ENCODE data around the gene NPTXR.

The NPTXR gene

DNA sequence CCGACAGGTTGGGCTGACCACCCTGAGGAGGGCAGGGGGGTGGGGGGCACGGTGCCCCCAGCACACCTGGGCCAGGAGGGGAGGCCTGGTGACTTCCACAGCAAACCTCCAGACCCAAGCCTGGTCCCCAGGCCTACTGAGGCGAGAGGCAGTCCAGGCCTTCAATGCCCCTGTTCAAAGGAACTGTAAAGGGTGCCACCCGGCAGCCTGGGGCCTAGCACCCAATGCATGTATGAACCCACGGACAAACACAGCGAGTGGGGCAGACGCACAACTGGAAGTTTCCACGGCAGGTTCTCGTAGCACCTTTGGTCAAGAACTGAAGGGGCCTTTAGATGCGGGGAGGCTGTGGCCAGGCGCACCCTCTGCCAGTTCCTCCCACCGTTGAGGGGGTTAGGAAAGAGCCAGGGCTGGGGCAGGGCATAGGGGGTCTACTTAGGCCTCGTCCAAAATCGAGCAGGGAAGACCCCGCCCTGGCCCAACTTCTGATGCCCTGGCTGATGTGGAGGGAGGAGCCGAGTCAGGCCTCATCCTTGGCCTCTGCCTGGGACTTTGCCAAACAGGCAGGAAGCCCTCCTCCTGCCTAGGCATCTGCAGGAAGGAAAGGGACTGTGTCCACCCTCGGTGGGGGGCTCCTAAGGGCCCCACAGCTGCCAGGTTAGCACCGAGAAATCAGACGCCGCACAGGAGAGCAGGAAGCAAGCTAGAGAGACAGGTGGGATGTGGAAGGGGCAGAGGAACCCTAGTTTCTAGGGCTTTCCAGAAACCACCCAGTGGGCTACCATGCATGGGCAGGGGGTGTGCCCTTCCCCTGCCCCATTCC is 21.6 kb upstream of the NPTXR start:
- TF ChIP-seq, protein P1, sequence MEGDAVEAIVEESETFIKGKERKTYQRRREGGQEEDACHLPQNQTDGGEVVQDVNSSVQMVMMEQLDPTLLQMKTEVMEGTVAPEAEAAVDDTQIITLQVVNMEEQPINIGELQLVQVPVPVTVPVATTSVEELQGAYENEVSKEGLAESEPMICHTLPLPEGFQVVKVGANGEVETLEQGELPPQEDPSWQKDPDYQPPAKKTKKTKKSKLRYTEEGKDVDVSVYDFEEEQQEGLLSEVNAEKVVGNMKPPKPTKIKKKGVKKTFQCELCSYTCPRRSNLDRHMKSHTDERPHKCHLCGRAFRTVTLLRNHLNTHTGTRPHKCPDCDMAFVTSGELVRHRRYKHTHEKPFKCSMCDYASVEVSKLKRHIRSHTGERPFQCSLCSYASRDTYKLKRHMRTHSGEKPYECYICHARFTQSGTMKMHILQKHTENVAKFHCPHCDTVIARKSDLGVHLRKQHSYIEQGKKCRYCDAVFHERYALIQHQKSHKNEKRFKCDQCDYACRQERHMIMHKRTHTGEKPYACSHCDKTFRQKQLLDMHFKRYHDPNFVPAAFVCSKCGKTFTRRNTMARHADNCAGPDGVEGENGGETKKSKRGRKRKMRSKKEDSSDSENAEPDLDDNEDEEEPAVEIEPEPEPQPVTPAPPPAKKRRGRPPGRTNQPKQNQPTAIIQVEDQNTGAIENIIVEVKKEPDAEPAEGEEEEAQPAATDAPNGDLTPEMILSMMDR (IDR thresholded peaks at IDR 0.05; ENCODE audit: low read depth, low read length, missing control alignments): no peak
- DNase-seq (ENCODE audit: extremely low read depth, low read depth): no peak

DNA sequence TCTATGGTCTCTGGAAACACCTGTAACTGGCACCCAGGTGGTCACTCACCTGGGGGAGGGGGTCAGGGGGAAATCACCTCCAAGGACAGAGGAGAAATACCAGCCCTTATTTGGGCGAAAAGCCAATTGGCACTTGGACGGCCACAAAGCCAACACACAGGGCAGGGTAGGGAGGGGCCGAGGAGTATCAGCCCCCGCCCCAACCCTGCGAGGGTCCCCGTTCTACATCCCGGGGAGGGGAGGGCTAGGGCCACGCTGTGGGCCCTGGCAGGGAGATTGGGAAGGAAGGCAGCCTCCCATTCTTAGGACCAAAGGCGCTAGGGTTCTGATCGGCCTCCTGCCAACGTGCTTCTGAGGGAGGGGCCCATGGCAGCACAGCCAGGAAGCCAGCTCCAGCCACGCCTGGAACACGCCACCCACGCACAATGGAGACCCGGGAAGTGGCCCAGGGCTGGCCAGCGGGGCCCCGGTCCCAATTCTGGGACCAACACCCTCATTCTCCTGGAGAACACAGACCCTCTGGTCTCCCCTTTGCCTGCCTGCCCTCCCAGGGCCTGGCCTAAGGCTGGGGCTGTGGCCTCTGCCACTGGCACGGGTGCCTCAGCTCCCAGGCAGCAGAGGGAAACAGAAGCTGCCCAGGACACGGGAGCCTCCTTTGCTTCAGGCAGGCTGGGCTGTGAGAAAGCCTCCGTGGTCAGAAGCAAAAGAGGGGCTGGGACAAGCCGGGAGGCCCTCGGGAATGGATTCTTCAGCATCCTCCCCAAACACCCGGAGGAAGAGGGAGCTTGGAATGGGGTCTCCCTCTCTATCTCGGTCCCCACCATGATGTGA is 20.7 kb upstream of the NPTXR start:
- H3K4me3 ChIP-seq (replicated peaks; ENCODE audit: low read depth, low read length): no peak overlapping the region
- TF ChIP-seq, protein P1 (IDR thresholded peaks at IDR 0.05; ENCODE audit: low read depth, low read length, missing control alignments): no peak
- no peak for DNase-seq (ENCODE audit: extremely low read depth, low read depth)

More for the DNA sequence above, 21.6 kb upstream of the NPTXR start:
- no peak overlapping the region for H3K4me3 ChIP-seq (replicated peaks; ENCODE audit: low read depth, low read length)

DNA sequence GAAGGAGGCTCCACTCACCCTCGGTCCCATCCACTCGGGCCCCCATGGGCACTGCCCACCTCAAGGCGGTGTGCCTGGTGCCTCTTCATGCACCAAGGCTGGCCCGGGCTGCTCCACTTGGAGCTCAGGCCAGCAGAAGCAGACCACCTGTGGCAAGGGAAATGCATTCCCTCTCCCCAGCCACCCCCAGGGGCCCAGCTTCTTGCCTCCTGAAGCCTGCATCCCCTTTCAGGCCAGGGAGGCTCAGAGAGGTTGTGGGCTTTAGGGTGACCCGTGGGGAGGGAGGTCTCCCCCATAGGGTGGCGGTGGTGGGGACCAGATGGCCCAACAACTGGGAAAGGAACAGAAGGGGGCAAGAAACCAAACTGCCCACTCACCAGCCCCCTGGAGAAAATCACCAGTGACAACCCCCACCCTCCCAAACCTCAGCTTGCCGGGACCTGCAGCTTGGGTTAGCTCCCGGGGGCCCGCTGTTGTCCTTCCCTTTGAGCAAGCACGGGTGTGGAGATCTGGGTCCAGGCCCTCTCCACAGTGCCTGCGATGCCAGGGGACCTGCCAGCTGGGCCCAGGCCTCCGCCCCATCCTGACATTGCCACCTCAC is 19.8 kb upstream of the NPTXR start:
- TF ChIP-seq, protein P1 (IDR thresholded peaks at IDR 0.05; ENCODE audit: low read depth, low read length, missing control alignments): no peak
- DNase-seq (ENCODE audit: extremely low read depth, low read depth): no peak
- no peak overlapping the region for H3K4me3 ChIP-seq (replicated peaks; ENCODE audit: low read depth, low read length)

DNA sequence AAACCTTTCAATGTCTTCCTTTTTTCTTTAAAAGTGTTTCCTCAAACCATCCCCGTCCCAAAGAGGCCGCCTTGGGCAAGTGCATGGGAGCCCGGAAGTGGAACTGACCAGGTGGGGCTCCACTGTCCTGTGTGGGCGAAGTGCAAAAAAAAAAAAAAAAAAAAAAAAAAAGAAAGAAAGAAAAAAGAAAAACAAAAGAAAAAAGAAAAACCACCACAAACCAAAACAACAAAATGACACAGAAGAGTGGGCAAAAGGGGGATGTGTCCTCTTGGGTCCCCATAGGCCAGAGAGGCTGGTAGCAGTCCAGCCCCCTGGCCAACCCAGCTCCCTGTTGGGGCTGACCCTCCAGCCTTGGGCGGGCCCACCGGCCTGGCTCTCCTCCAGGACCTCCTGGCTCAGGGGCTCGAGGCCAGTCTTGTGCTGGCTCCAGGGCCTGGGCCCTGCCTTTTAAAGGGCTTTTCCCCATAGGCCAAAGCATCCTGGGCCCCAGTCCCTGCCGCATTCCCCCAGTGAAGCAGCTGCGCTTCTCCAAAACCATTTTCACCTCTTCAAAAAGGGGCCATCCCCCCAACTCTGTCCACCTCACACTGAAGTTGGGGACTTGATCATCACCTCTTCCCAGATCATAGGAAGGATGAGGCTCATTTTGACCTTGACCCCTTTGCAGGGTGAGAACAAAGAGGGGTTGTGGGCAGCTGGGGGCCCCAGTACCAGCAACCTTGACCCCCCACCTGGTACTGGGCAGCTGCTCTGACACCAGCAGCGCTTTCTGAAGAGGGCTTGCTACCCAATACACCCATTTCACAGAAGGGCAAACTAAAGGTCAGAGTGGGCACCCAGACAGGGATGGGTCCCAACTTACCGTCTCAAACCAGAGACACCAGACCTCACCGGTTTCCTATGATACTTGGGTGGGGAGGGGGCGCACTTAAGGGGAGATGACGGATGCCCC is 18.8 kb upstream of the NPTXR start:
- no peak overlapping the region for H3K4me3 ChIP-seq (replicated peaks; ENCODE audit: low read depth, low read length)
- DNase-seq (ENCODE audit: extremely low read depth, low read depth): no peak
- TF ChIP-seq, protein P1 (IDR thresholded peaks at IDR 0.05; ENCODE audit: low read depth, low read length, missing control alignments): no peak

DNA sequence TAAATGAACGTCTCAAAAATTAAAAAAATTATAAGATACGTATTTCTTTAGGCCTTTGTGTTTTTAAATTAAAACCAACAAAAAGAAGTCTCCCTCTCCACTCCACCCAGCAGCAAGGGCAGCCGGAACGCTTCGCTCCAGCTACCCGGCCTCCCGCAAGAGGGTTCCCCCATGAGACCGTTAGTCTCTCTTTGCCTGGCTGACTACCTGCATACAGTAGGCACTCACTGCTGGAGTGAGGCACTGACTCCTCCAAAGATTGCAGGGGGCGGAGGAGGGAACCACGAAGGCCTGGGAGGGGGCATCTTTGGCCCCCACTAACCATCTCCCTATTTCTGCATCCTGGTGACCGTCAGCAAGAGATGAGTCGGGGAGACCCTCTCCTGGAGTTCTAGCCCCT is 18.1 kb upstream of the NPTXR start:
- DNase-seq (ENCODE audit: extremely low read depth, low read depth): no peak
- TF ChIP-seq, protein P1 (IDR thresholded peaks at IDR 0.05; ENCODE audit: low read depth, low read length, missing control alignments): no peak
- H3K4me3 ChIP-seq (replicated peaks; ENCODE audit: low read depth, low read length): no peak overlapping the region
